ENCODE measurements around the gene DNAJC8.

The DNAJC8 gene

GRCh38 chr1:28185071-28185470 is 47.8 kb downstream of the DNAJC8 start:
- no peak for DNase-seq (ENCODE audit: low read depth)
- in situ Hi-C loops (cut with HindIII; ENCODE audit: low sequenced_read_pairs) = no loop called here
- TF ChIP-seq, protein P1, sequence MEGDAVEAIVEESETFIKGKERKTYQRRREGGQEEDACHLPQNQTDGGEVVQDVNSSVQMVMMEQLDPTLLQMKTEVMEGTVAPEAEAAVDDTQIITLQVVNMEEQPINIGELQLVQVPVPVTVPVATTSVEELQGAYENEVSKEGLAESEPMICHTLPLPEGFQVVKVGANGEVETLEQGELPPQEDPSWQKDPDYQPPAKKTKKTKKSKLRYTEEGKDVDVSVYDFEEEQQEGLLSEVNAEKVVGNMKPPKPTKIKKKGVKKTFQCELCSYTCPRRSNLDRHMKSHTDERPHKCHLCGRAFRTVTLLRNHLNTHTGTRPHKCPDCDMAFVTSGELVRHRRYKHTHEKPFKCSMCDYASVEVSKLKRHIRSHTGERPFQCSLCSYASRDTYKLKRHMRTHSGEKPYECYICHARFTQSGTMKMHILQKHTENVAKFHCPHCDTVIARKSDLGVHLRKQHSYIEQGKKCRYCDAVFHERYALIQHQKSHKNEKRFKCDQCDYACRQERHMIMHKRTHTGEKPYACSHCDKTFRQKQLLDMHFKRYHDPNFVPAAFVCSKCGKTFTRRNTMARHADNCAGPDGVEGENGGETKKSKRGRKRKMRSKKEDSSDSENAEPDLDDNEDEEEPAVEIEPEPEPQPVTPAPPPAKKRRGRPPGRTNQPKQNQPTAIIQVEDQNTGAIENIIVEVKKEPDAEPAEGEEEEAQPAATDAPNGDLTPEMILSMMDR (IDR thresholded peaks at IDR 0.05; ENCODE audit: low read depth, low read length, missing control alignments) = no peak
- no peak overlapping the region for H3K4me3 ChIP-seq (ENCODE audit: low read depth, low read length)

DNA sequence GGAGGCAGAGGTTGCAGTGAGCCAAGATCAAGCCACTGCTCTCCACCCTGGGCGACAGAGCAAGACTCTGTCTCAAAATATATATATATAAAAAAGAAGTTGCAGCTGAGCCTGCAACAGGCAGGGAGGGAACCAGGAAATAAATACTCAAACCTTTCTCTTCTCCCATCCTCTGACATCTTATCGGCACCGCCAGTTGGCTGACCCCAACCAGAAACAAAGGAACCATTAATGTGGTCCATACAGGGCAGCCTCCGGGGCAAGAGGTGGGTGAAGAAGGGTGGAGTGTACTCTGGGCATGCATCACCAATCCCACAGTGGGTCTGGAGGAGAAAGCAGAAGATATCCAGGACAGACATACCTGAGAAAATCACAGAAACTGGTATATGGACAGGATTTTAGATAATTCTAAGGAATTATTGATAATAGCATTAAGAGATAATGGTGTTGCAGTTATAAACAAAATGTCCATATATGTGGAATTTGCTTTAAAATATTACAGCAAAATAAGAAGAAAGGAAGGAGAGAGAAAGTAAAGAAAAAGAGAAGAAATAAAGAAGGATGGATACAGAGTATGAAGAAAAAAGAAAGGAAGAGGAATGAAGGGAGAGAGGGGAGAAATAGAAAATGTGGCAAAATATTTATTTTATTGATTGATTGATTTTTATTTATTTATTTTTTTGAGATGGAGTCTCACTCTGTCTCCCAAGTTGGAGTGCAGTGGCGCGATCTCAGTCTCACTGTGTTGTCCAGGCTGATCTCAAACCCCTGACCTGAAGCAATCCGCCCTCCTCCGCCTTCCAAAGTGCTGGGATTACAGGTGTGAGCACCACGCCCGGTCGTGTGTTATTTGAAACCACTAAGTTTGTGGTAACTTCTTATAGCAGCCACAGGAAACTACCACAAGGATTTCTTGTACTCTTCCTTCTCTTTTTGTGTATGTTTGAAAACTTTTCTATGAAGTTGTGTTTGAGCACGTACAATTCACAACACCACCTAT is 52.2 kb downstream of the DNAJC8 start:
- DNase-seq (ENCODE audit: low read depth) = no peak
- in situ Hi-C loops (cut with HindIII; ENCODE audit: low sequenced_read_pairs) = no loop called here
- H3K4me3 ChIP-seq (ENCODE audit: low read depth, low read length) = no peak overlapping the region
- TF ChIP-seq, protein P1 (IDR thresholded peaks at IDR 0.05; ENCODE audit: low read depth, low read length, missing control alignments) = no peak

DNA sequence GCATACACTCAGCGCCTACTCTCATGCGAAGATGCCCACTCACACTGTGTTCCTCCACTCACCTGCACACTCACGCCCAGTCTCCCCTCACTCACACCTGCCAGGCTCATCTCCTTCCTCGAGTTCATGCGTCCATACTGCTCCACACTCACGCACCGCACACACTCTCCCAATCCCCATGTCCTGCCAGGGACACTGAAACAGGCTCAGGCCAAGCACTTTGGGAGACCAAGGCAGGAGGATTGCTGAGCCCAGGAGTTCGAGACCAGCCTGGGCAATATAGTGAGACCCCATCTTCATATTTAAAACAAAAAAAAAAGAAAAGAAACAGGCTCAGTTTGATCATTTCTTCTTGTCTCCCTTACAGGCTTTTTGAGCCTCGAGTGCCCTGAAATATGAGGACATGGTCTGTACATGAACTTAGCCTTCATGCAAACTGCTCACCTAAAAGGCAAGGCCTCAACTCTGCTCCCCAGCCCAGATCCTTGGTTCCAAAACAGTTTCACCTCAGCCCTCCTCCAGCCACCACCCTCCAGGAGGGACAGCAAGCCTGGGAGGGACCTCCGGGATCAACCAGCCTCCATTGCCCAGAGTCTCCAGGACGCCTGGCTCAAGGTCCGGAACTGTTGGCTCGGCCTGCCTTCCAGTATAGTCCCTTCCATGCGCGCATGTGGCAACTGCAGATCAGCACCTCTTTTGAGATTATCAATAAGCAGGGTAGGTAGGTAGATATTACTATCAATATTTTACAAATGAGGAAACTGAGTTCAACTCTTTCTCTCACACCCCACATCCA is 53.9 kb downstream of the DNAJC8 start:
- in situ Hi-C loops (cut with HindIII; ENCODE audit: low sequenced_read_pairs) = no loop called here
- TF ChIP-seq, protein P1 (IDR thresholded peaks at IDR 0.05; ENCODE audit: low read depth, low read length, missing control alignments) = no peak
- DNase-seq (ENCODE audit: low read depth) = no peak
- no peak overlapping the region for H3K4me3 ChIP-seq (ENCODE audit: low read depth, low read length)

DNA sequence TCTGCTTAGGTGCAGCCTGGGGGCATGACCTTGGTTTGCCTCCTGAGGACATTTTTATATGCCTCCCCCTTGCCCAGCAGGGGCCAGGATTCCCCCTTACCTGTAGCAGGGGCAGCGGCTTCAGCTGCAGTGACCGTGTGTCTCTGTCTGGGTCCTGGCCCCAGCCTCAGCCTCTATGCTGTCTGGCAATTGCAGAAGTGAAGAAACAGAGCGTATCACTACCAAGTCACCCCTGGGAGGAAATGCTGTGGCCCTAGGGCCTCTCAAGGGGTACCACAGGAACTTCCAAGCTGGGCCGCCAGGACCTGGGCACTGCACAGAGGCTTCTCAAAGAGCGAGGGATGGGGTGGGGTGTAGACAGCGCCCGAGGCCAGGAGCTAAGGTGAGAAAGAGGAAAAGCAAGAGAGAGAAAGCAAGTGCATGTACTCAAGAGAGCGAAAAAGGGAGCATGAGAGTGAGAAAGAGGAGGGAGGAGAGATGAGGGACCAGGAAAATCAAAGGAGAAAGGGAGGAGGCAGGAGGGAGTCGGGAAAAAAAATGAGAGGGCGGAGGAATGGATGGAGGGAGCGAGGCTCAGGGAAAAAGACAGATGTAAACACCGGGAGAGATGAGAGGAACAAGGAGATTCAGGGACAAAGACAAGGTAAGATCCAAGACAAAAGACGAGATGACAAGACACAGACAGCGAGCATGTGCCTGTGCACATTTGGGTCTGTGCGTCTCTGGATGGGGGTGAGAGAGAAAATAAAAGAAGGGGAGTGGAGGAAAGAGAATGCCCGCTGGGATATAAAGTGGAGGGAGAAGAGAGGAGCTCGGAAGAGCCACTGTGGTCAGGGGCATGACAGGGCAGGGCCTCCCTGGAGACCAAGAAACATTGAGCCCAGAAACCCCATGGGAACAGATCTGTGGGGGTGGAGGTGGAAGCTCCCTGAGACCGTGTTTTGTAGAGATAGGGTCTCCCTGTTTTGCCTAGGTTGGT is 56.0 kb downstream of the DNAJC8 start, which contains the start of gene PTAFR:
Gene PTAFR (minus strand): TSS at position 199 of the 979 bp plus-strand sequence. CDS start 25,669 bp downstream, outside the sequence.
- TF ChIP-seq, protein P1 (IDR thresholded peaks at IDR 0.05; ENCODE audit: low read depth, low read length, missing control alignments) = no peak
- DNase-seq (ENCODE audit: low read depth) = no peak
- in situ Hi-C loops (cut with HindIII; ENCODE audit: low sequenced_read_pairs) = no loop called here
- H3K4me3 ChIP-seq (ENCODE audit: low read depth, low read length) = no peak within 1 kb of the TSS

- in situ Hi-C loops (cut with HindIII; ENCODE audit: low sequenced_read_pairs) = no loop called here
- no peak for DNase-seq (ENCODE audit: low read depth)
Observed at GRCh38 chr1:28175955-28176485, 56.8 kb downstream of the DNAJC8 start.

More at GRCh38 chr1:28175955-28176485, 56.8 kb downstream of the DNAJC8 start:
- H3K4me3 ChIP-seq (ENCODE audit: low read depth, low read length) = no peak overlapping the region
- TF ChIP-seq, protein P1 (IDR thresholded peaks at IDR 0.05; ENCODE audit: low read depth, low read length, missing control alignments) = no peak

Measured in astrocyte of the cerebellum (primary cell).